Fibroblast of skin of right biceps (primary cell): Measurements from ENCODE around the gene AFG1L.
"Not testable (repeated sequence)": the region's sequence is repeated elsewhere in the genome, so short reads cannot be mapped to it uniquely, and the experiment has no call there.

ENCODE experiments used
- DNase-seq: peaks from one replicate; pipeline ENCODE4 v3.0.0-alpha.2; 2013

Gene AFG1L

DNA sequence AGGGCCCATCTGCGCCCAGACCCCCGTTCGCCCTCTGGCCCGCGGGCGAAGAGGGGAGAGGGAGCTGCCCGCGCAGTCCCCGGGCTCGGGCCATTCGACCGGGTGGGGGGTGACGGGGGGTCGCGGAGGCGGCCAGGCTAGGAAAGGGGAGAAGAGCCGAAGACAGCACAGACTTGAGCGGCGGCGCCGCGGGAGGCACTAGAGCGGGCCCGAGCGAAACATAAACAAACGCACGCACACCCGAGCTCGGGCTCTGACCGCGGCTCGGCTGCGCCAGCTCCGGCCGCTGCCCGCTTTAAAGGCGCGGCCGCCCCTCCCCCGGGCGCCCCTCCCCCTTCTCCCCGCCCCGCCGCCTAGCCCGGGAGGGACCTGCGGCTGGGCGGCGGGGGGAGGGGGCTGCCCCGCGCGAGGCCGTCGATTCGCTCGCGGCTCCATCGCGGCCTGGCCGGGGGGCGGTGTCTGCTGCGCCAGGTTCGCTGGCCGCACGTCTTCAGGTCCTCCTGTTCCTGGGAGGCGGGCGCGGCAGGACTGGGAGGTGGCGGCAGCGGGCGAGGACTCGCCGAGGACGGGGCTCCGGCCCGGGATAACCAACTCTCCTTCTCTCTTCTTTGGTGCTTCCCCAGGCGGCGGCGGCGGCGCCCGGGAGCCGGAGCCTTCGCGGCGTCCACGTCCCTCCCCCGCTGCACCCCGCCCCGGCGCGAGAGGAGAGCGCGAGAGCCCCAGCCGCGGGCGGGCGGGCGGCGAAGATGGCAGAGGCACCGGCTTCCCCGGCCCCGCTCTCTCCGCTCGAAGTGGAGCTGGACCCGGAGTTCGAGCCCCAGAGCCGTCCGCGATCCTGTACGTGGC is 265.8 kb downstream of the AFG1L start, which contains the start of gene FOXO3:
TSS of gene FOXO3 (plus strand) at position 455 of the 846 bp plus-strand sequence. CDS start at position 747, 292 bp downstream.
- DNase-seq: peak; percentile 90

DNA sequence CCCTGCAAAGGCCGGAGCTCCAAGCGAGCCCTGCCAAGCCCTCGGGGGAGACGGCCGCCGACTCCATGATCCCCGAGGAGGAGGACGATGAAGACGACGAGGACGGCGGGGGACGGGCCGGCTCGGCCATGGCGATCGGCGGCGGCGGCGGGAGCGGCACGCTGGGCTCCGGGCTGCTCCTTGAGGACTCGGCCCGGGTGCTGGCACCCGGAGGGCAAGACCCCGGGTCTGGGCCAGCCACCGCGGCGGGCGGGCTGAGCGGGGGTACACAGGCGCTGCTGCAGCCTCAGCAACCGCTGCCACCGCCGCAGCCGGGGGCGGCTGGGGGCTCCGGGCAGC is 266.4 kb downstream of the AFG1L start:
- not testable (repeated sequence) for DNase-seq

DNA sequence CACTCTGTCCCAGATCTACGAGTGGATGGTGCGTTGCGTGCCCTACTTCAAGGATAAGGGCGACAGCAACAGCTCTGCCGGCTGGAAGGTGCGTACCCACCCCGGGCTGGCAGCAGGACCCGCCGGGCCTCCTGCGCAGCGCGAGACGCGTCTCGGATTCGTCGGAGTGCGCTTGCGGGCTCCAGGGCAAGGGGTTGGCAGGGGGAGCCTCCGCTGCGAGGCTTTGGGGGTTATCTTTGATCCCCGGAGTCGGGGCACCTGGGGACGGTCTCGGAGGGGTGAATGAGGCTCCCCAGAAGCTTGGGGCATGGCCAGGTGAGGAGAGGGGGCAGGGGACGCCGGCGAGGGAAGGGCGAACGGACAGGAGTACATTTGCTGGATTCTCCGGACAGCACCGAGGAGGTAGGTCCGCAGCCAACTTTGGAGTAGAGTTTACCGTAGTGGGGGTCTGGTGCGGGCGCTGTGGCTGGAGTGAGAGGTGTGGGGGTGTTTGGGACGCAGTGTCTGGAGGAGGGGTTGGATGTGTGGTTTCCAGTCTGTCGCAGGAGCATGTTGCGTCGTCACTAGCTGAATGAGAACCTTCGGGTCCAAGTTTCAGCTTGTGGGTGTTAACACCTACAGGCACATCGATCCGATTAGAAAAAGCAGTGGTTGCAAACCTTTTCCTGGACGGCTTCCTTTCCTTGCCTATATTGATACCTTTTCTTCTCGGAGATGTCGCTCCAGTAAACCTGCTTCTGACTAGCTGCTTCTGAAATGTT is 267.1 kb downstream of the AFG1L start:
- peak; percentile 23 for DNase-seq

DNA sequence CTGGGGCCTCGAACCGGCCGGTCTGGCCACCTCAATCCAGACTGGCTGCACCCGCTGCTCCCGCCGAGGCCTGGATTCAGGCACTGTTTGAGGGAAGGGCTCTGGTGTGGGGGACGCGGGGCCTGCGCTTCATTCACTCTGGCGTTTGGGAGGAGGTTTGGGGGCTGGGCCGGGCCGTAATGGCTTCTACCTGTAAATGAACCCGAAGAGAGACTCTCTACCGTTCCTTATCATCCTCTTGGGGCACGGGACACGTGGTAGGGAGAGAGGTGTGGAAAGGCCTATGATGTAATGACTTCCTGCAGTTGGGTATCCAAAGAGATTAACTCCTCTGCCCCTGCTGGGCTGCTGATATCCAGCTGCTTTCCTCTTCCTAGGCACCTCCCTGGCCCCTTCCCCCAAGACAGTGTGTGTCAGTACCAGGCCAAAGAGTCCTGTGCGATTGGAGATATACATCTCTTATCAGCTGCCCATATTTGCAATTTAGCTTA is 267.7 kb downstream of the AFG1L start:
- peak; percentile 81 for DNase-seq

DNA sequence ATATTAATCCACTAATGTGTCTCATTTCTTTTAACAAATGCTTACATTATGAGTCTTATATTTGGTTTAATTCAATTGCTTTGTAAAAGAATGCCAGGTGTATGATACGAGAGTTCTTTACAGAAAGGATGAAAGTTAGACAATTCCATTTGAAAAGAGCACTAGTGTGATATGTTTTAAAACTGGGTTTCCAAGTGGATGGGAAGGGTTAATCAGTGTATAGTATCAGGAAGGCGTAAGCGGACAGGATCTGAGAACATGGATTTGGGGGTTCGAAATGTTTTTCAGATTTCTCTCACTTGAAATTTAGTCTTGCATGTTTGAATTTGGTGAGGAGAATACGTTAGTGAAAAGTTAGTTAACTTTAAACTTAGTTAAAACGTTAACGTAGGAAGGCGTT is 268.4 kb downstream of the AFG1L start:
- no peak for DNase-seq

DNA sequence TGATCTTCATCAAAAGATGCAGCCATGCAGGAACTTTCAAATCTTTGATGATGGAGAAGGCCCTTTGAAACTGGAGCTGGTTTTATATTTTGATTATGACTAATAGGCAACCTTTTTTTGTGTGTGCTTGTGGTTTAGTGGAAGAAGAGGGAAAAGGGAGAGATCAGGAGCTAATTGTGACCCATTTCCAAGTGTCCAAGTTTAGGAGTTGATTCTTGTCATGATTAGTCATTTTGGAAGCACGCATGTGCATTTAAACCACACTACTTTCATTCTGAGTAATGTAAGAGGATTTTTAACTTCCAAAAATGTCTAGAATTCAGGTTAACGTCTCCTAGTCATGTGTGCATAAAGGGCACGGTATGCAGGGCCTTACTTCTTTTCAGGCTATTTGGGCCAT is 269.3 kb downstream of the AFG1L start:
- DNase-seq: peak; percentile 99

DNA sequence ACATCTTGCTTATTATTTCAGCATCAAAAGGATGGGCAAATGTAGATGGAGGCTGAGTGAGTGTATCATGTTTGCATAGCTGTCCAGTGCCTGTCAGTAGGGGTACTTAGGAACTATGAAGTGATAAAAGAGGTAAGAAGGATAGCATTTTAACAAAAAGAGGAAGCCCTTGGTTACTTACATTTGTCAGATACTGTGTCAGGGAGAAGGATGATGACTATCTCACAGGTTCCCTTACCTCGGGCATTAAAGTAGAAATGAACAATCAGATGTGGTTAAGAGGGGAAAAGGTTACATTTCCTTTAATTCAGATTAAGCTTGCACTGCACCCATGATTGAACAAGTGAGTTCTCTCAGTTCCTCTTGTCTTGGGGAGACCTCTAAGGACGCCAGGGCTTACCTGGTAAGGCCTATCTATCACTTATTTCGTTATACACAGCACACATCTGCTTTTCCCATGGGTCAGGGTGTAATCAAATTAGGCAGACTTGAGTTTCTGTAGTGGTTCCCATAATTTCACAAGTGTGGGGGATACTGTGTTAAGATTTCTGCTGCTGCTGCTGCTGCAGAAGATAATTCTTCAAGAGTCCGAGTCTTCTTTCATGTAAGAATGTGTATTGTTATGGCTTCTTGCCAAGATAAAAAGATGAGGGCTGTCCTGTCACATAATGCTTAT is 270.4 kb downstream of the AFG1L start:
- DNase-seq: no peak

DNA sequence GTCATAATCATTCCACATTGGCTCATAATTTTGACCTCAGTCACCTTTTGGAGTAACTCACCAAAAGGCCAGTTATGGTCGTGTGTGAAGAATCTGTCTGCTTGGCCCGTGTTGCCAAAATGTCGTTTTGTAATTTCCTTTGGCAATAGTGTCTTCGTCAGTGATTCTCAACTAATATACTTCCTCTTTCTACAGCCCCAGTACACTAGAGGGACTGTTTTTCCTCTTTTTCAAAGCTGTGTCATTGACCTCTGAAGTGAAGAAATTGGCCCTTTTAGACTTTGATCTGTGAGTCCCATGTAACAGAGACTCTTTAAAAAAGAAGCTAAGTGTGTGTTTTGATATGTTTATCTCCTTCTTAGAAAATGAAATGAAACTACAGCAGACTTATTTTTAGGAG is 271.0 kb downstream of the AFG1L start:
- DNase-seq: peak; percentile 74

DNA sequence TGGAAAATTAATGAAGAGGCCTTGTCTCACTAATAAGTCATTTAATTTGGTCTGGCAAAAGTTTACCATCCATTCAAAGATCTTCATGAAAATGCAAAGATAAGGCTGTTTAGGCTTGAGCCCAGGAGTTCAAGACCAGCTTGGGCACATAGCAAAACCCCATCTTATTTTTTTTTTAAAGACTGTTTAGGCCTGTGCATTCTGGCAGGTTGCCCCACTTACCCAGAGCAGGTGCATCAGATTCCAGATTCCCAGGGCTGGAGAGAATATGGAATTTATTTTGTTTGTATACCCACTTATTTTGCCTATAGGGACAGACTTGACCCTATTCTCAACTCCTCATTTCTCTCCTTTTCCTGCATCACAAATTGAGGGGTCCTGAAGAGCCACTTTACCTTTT is 271.6 kb downstream of the AFG1L start:
- DNase-seq: no peak

DNA sequence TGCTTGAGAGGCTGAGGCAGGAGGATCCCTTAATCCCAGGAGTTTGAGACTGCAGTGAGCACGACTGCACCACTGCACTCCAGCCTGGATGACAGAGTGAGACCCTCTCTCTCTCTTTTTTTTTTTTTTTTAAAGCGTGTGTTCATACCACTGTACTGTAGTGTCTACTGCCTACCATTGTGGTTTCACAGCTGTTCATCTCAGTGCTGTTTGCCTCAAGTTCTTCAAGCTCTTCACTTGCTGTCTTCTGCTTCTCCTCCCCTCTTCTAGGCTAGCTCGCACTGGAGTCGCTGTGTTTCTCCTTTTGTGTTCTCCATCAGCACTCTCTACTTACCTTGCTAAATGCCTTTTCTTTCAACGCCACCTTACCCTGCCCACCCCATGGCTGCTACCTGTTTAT is 273.2 kb downstream of the AFG1L start:
- no peak for DNase-seq

DNA sequence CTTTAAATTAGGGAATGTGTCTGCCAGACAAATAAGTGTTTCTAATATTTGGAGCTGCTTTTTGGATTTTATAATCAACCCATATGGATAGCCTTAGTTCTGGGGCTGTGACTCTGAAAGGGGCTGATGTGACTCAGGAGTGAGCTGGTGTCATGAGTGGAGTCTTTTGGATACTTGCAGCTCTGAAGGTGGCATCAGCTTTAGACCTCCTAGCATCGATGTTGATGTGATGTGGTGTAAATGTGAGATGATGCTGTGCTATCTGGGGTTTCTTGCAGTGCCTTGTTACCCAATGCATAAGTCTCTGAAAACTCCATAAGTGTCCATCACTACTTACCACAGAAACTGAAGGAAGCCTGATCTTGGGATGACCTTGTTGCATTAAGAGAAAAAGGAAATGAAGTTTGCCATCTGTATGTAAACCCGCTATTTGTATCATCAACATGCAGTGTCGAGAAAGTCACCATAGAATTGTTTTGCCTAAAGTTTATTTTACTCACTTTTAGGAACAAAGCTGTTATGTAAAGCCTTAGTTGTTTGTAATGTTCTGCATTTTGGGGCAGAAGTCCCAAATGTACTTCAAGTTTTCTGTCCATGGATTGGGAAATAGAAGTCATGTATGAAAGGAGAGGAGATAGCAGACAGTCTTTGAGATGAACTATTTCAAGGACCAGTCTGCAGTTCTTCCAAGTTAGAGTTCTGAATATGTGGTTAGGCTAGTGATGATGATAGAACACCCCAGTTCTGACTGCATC is 273.9 kb downstream of the AFG1L start:
- DNase-seq: no peak

DNA sequence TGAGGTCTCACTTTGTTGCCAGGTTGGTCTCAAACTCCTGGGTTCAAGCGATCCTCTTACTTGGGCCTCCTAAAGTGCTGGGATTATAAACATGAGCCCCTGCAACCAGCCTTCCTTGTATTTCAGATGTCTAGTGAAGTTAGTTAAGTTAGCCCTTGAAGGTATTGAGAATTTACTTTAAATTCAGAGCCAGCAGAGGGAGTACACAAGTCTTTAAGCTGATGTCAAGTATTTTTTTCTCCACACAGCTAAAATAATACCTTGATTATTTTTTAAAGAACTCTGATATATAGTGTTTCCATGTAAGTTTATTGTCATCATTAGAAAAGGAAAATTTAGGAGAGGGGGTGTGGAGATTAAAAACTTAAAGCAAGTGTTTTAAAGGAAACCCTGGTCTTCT is 275.7 kb downstream of the AFG1L start:
- DNase-seq: peak; percentile 17

DNA sequence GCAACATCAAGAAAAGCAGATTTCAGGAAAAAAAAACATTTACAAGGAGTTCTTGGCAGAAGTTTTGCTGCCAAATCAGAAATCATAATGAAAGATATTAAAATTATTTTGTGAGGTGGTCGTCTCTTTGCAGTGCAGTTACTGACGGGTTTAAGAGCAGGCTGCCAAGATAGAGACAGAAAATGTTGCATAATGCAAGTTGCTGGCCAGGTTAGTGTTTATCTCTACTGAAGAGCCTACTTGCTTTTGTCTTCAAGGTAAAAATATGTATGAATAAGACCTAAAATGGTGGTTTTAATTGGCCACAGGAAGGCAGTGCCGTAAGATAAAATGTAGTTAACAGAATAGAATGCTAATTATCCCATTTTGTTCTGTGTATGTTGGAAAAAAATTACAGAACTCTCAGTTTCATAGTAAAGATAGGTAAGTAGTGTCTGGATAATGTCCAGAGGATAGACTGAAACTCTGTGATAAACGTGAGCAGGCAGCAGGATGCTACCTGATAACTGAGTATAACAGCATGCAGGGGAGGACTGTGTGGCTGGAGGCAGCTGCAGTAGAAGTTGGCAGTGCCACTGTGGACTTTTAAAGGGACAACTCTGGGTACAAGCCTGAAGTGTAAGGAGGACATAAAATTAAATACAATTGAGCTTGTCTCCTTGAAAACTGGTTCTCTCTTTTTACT is 279.7 kb downstream of the AFG1L start:
- DNase-seq: no peak
